GOT3 (cell line): ENCODE data around the gene WIPF1.
"Not testable (repeated sequence)": the region's sequence is repeated elsewhere in the genome, so short reads cannot be mapped to it uniquely, and the experiment has no call there.

Experiments
- DNase-seq: peaks from one replicate; lab custom pipeline; 2025; ENCODE audit warnings: mixed read lengths; lab: John Stamatoyannopoulos, UW

WIPF1 gene

GRCh38 chr2:174571669-174572323 lies 25.8 kb downstream of the WIPF1 start:
- DNase-seq, result no peak

- DNase-seq, result no peak
These were observed 27.2 kb downstream of the WIPF1 start for GRCh38 chr2:174570318-174570958.

- no peak for DNase-seq
These were observed 27.9 kb downstream of the WIPF1 start for GRCh38 chr2:174569678-174570077.

- no peak for DNase-seq
These were observed 29.2 kb downstream of the WIPF1 start for GRCh38 chr2:174568425-174568824.

- DNase-seq, result no peak
These were observed 30.7 kb downstream of the WIPF1 start for GRCh38 chr2:174566871-174567270.

- DNase-seq, result no peak
These were observed 33.9 kb downstream of the WIPF1 start for GRCh38 chr2:174563530-174564282.

GRCh38 chr2:174561972-174562370 lies 35.6 kb downstream of the WIPF1 start:
- DNase-seq, result no peak

- no peak for DNase-seq
These were observed 36.2 kb downstream of the WIPF1 start for GRCh38 chr2:174561283-174561971.

GRCh38 chr2:174560737-174561136 lies 36.9 kb downstream of the WIPF1 start:
- no peak for DNase-seq

- DNase-seq, result no peak
These were observed 41.6 kb downstream of the WIPF1 start for GRCh38 chr2:174555998-174556397.

- no peak for DNase-seq
These were observed 43.0 kb downstream of the WIPF1 start for GRCh38 chr2:174554529-174555150.

- DNase-seq, result no peak
These were observed 43.7 kb downstream of the WIPF1 start for GRCh38 chr2:174553811-174554493.

- no peak for DNase-seq
These were observed 44.7 kb downstream of the WIPF1 start for GRCh38 chr2:174552880-174553279.

GRCh38 chr2:174551697-174552096 lies 45.9 kb downstream of the WIPF1 start:
- no peak for DNase-seq

- not testable (repeated sequence) for DNase-seq
These were observed 49.0 kb downstream of the WIPF1 start for GRCh38 chr2:174548646-174549045.

GRCh38 chr2:174548021-174548420 lies 49.6 kb downstream of the WIPF1 start:
- DNase-seq, result not testable (repeated sequence)

- no peak for DNase-seq
These were observed 50.8 kb downstream of the WIPF1 start for GRCh38 chr2:174546519-174547506.

- no peak for DNase-seq
These were observed 52.4 kb downstream of the WIPF1 start for GRCh38 chr2:174545240-174545639.

- no peak for DNase-seq
These were observed 52.8 kb downstream of the WIPF1 start for GRCh38 chr2:174544802-174545201.

GRCh38 chr2:174544156-174544555 lies 53.4 kb downstream of the WIPF1 start:
- DNase-seq, result no peak
